HG03280 (cell line): ENCODE results near the gene RNF123.
"Not testable (repeated sequence)": the region's sequence is repeated elsewhere in the genome, so short reads cannot be mapped to it uniquely, and the experiment has no call there.

Source experiments
- ATAC-seq: cut with Tn5 transposase; IDR thresholded peaks from one replicate; pipeline ENCODE4 v1.9.1; 2021; ENCODE audit warnings: mild to moderate bottlenecking, moderate library complexity; ENCODE audit not compliant: unreplicated experiment

The RNF123 gene

GRCh38 chr3:49734752-49735151, 45.4 kb downstream of the RNF123 start:
- no peak for ATAC-seq

- ATAC-seq = no peak
Measured at GRCh38 chr3:49738067-49738713, 48.8 kb downstream of the RNF123 start.

DNA sequence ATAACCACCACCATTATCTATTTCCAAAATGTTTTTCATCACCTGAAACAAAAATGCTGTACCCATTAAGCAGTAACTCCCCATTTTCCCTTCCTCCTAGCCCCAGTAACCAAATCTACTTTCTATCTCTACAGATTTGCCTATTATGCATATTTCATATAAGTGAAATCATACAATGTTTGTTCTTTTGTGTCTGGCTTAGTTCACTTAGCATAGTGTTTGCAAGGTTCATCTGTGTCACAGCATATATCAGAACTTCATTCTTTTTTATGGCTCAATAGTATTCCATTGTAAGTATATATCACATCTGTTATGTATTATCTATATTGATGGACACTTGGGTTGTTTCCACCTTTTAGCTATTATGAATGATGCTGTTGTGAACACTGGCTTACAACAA, 51.1 kb downstream of the RNF123 start:
- no peak for ATAC-seq

- no peak for ATAC-seq
Measured at GRCh38 chr3:49745986-49746385, 56.6 kb downstream of the RNF123 start.

DNA sequence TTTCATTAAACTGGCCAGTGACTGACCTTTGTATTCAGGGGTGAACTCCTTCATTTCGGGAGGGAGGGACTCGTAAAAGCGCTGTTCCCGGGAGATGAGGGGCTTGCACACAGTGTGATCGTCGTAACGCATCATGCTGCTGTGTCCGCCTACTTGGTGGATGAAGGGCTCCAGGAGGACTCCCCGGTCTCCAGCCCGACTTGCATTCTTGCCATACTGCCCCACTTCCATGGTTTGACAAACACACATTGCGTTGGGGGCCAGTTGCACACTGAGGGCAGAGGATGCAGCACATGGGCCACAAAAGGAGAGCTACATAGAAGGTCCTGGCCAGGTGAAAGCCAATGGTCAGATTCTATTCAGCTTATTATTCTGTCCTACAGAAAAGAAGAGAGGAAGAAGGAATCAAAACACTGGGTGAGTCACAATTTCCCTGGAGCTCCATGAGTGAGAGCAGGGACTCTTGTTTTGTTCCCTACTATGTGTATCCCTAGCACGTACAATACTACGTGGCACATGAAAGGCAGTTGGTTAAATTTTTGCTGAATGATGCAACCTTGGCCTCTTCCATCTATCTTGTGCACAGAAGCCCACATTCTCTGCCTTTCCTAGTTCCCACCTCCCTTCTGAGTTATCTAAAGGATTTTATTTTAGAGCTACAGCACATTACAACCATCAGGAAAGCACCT, 58.6 kb downstream of the RNF123 start:
- ATAC-seq = no peak

DNA sequence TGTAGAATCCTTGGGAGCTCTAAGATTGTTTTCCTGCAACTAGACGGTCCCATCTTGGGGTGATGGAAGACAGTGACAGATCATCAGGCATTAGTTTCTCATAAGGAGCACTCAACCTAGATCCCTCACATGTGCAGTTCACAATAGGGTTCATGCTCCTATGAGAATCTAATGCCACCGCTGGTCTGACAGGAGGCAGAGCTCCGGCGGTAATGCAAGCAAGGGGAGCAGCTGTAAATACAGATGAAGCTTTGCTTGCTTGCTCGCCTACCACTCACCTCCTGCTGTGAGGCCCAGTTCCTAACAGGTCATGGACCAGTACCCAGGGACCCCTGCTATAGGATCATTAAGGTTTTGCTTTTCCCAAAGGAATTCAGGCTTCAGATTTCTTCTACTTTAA, 59.5 kb downstream of the RNF123 start:
- ATAC-seq = not testable (repeated sequence)

GRCh38 chr3:49750056-49750455, 60.7 kb downstream of the RNF123 start:
- ATAC-seq = no peak

GRCh38 chr3:49751501-49751900, 62.1 kb downstream of the RNF123 start:
- no peak for ATAC-seq

DNA sequence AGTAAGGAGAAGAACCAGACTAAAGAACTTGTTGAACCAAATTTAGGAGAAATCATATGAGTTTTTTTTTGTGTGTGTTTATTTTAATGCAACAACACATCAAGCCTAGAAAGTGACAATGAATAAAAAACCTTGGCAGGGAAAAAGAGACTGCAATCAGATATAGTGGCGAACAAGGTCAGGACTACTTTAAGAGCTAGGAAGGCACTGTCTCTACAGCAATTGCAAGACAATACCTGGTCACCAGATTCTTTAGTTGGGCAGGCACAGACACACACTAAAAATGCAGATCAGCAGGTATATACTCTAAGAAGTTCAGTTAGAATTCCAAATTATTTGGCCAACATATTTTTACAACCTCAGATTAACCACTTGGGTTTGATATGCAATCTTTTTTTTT, 65.2 kb downstream of the RNF123 start:
- no peak for ATAC-seq

DNA sequence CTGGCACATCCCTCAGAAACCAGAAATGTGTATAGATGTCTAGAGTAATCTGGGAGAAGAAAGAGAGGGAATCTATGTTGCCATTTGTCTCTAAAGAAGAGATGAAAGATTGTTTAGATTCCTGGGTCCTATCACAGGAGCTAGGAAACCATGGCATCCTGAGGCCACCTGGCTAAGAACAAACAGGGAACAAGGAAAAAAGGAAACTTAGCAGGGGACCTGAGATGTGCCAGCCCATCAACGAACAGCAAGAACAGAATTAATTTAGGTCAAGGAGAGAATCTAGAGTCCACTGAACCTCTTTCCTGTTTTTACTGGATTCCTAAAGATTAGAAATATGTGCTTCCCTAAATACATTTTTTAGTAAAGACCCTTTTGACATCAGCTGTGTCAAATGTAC, 66.7 kb downstream of the RNF123 start:
- no peak for ATAC-seq

DNA sequence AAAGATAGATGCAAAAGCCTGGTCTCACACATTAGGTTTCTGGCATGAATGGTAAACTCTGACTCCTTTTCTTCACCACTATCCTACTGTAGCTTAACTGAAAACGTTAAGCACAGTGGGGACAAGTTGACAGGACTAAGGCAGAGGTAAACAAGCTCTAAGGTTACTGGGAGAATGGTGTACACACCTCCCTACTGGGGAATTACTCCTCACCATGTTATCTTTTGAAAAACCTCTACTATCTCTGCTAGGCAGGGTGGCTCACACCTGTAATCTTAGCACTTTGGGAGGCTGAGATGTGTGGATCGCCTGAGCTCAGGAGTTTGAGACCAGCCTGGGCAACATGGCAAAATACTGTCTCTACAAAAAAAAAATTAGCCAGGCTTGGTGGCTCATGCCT, 67.8 kb downstream of the RNF123 start:
- ATAC-seq = no peak

GRCh38 chr3:49759226-49759625, 69.9 kb downstream of the RNF123 start:
- no peak for ATAC-seq

GRCh38 chr3:49761661-49762060, 72.3 kb downstream of the RNF123 start:
- no peak for ATAC-seq

DNA sequence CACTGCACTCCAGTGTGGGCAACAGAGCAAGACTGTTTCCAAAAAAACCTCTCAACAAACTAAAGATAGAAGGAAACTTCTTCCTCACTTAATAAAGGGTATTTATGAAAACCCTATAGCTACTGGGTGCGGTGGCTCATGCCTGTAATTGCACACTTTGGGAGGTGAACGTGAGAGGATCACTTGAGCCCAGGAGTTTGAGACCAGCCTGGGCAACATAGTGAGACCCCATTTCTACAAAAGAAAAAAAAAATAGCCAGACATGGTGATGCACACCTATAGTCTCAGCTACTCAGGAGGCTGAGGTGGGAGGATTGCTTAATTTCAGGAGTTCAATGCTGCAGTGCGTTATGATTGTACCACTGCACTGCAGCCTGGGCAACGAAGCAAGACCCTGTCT, 74.6 kb downstream of the RNF123 start:
- no peak for ATAC-seq

DNA sequence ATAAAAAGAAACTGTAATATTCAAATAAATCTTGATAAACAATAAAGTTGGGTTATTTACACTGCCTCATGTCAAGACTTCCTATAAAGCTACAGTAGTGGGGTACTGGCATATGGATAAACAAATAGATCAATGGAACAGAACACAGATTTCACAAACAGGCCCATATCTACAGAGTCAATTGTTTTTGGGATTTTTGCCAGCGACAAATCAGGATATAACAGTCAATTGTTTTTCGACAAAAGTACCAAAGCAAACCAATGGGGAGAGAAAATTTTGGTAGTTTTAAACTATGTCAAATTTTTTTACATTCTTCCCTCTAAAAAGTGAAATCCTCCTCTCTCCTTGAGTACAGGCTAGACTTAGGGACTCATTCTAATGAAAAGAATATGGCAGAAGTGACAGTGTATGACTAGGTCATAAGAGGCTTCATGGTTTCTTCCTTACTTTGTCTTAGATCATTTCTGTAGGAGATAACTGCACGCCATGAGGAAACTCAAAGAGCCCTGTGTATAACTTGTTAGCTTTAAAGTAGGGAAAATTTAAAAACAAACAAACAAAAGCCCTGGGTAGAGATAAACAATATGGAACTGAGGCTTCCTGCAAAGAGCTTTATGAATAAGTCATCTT, 80.0 kb downstream of the RNF123 start:
- no peak for ATAC-seq

- ATAC-seq = no peak
Measured at GRCh38 chr3:49769926-49770325, 80.6 kb downstream of the RNF123 start.
